ENCODE measurements around the gene TENM3. TPM values are rescaled to one million over a fixed set of nuclear protein-coding genes. Genes with fewer than 3 reads are reported as not detected.

Gene TENM3
- total RNA-seq, 4 donors from 2014 or later, result 3.4 to 9.8 (median 6.9) TPM

- no peaks in the 10 kb centered on the region for H3K9me3 ChIP-seq
- WGBS, 2 donors (ENCODE audit: low coverage in 1 of 2), result 30 to 35% methylated on average over 7 to 12 of the region's 12 CpGs
- TF ChIP-seq EP300 (IDR thresholded peaks at IDR 0.05; ENCODE audit: low read depth), result no peak
- no peak for TF ChIP-seq POLR2AphosphoS5 (IDR thresholded peaks at IDR 0.05)
- no peak for TF ChIP-seq POLR2A (IDR thresholded peaks at IDR 0.05)
- TF ChIP-seq CTCF (IDR thresholded peaks at IDR 0.05), result no peak
- no peaks in the 10 kb centered on the region for H3K4me1 ChIP-seq
- H3K36me3 ChIP-seq, result no peaks in the 10 kb centered on the region
- no peak overlapping the region for H3K27ac ChIP-seq
- in situ Hi-C loops (cut with MboI; ENCODE audit: low pct_ligation_motif_present in 1 of 4, low pct_unique_long_range_greater_than_20kb in 1 of 4, low sequenced_read_pairs in 3 of 4) (no loop called here), intact Hi-C loops (cut with DNase I; ENCODE audit: low total_unique reads) (no loop called here)
- peaks cover 24% of the 10 kb centered on the region for H3K27me3 ChIP-seq
- H3K4me3 ChIP-seq, result no peak overlapping the region
- DNase-seq, result no peak
Observed at GRCh38 chr4:182576601-182577289, 333.5 kb downstream of the TENM3 start.

- H3K27ac ChIP-seq, result no peak overlapping the region
Observed at GRCh38 chr4:182577411-182577810, 334.2 kb downstream of the TENM3 start.

GRCh38 chr4:182578402-182578801 is 335.2 kb downstream of the TENM3 start:
- Histone ChIP-seq H3K4me3 (no peak overlapping the region), H3K36me3 (no peaks in the 10 kb centered on the region), H3K9me3 (no peaks in the 10 kb centered on the region), H3K4me1 (no peaks in the 10 kb centered on the region), H3K27ac (no peak overlapping the region), H3K27me3 (peaks cover 24% of the 10 kb centered on the region)
- in situ Hi-C loops (cut with MboI; ENCODE audit: low pct_ligation_motif_present in 1 of 4, low pct_unique_long_range_greater_than_20kb in 1 of 4, low sequenced_read_pairs in 3 of 4) (no loop called here), intact Hi-C loops (cut with DNase I; ENCODE audit: low total_unique reads) (no loop called here)
- no peak for DNase-seq
- TF ChIP-seq EP300 (IDR thresholded peaks at IDR 0.05; ENCODE audit: low read depth), result no peak
- TF ChIP-seq CTCF (IDR thresholded peaks at IDR 0.05), result no peak
- no peak for TF ChIP-seq POLR2AphosphoS5 (IDR thresholded peaks at IDR 0.05)
- no peak for TF ChIP-seq POLR2A (IDR thresholded peaks at IDR 0.05)

More at GRCh38 chr4:182577411-182577810, 334.2 kb downstream of the TENM3 start:
- Histone ChIP-seq H3K4me3 (no peak overlapping the region), H3K4me1 (no peaks in the 10 kb centered on the region), H3K27me3 (peaks cover 24% of the 10 kb centered on the region), H3K36me3 (no peaks in the 10 kb centered on the region), H3K9me3 (no peaks in the 10 kb centered on the region)
- intact Hi-C loops (cut with DNase I; ENCODE audit: low total_unique reads), result no loop called here
- no peak for TF ChIP-seq POLR2A (IDR thresholded peaks at IDR 0.05)
- no peak for TF ChIP-seq POLR2AphosphoS5 (IDR thresholded peaks at IDR 0.05)
- no peak for TF ChIP-seq EP300 (IDR thresholded peaks at IDR 0.05; ENCODE audit: low read depth)
- no peak for TF ChIP-seq CTCF (IDR thresholded peaks at IDR 0.05)
- WGBS, 2 donors (ENCODE audit: low coverage in 1 of 2), result 56 to 79% methylated on average over 4 to 5 of the region's 5 CpGs
- in situ Hi-C loops (cut with MboI; ENCODE audit: low pct_ligation_motif_present in 1 of 4, low pct_unique_long_range_greater_than_20kb in 1 of 4, low sequenced_read_pairs in 3 of 4), result no loop called here
- DNase-seq, result no peak

GRCh38 chr4:182582245-182582644 is 339.0 kb downstream of the TENM3 start:
- DNase-seq, result no peak
- in situ Hi-C loops (cut with MboI; ENCODE audit: low pct_ligation_motif_present in 1 of 4, low pct_unique_long_range_greater_than_20kb in 1 of 4, low sequenced_read_pairs in 3 of 4) (no loop called here), intact Hi-C loops (cut with DNase I; ENCODE audit: low total_unique reads) (no loop called here)
- 77% methylated on average over 4 of the region's 4 CpGs for WGBS, 2 donors (ENCODE audit: low coverage in 1 of 2)
- H3K27me3 ChIP-seq, result peaks cover 11% of the 10 kb centered on the region
- no peak overlapping the region for H3K4me3 ChIP-seq
- H3K9me3 ChIP-seq, result no peaks in the 10 kb centered on the region
- no peak overlapping the region for H3K27ac ChIP-seq
- H3K4me1 ChIP-seq, result no peaks in the 10 kb centered on the region
- no peaks in the 10 kb centered on the region for H3K36me3 ChIP-seq
- TF ChIP-seq CTCF (IDR thresholded peaks at IDR 0.05), result no peak
- no peak for TF ChIP-seq EP300 (IDR thresholded peaks at IDR 0.05; ENCODE audit: low read depth)
- no peak for TF ChIP-seq POLR2AphosphoS5 (IDR thresholded peaks at IDR 0.05)
- no peak for TF ChIP-seq POLR2A (IDR thresholded peaks at IDR 0.05)
